Tibial artery (tissue), 4 donors: ENCODE results near the gene PARM1.

ENCODE experiments used
- DNase-seq, 2 donors: peaks; one replicate each; pipeline ENCODE4 v3.0.0-alpha.2; 2019
- H3K27ac ChIP-seq, 2 donors: fragments of 200-600 bp; sonication (generic) in 1 of 2; 1 replicate in 1 of 2; 2 replicates in 1 of 2; pipeline ENCODE4 v1.5.1; 2018 to 2019; ENCODE audit warnings: mild to moderate bottlenecking in 1 of 2
- H3K27me3 ChIP-seq, 2 donors: fragments of 200-600 bp; sonication (generic) in 1 of 2; one replicate each; pipeline versions ENCODE4 v1.5.1 to v1.6.0; 2016 to 2019
- H3K36me3 ChIP-seq, 3 donors: fragments of 200-600 bp; sonication (generic) in 2 of 3; one replicate each; pipeline ENCODE4 v1.5.1; 2016 to 2019; ENCODE audit warnings: mild to moderate bottlenecking in 2 of 3
- H3K4me1 ChIP-seq, 4 donors: fragments of 200-600 bp; sonication (generic) in 2 of 4; 1 replicate in 3 of 4; 2 replicates in 1 of 4; pipeline ENCODE4 v1.5.1; 2016 to 2019
- H3K4me3 ChIP-seq, 2 donors: fragments of 200-600 bp; sonication (generic) in 1 of 2; 1 replicate in 1 of 2; 2 replicates in 1 of 2; pipeline ENCODE4 v1.5.1; 2018 to 2019; ENCODE audit warnings: mild to moderate bottlenecking in 2 of 2
- H3K9me3 ChIP-seq, 3 donors: fragments of 200-600 bp; sonication (generic) in 1 of 3; one replicate each; pipeline ENCODE4 v1.5.1; 2016 to 2019
- intact Hi-C: fragments of 100-400 bp; cut with DNase I; formaldehyde crosslinking; loops from one replicate; pipeline ENCODE4 v1.15.0; 2023; ENCODE audit warnings: low total_unique reads
- TF ChIP-seq, protein P1 (sequence below), 2 experiments: fragments of 200-600 bp in 1 of 2; fragments of 450-650 bp in 1 of 2; IDR thresholded peaks; one replicate each; pipeline ENCODE4 v1.5.1; 2017 to 2019; ENCODE audit warnings: antibody characterized with exemption in 2 of 2, mild to moderate bottlenecking in 1 of 2, moderate library complexity in 1 of 2

The PARM1 gene

DNA sequence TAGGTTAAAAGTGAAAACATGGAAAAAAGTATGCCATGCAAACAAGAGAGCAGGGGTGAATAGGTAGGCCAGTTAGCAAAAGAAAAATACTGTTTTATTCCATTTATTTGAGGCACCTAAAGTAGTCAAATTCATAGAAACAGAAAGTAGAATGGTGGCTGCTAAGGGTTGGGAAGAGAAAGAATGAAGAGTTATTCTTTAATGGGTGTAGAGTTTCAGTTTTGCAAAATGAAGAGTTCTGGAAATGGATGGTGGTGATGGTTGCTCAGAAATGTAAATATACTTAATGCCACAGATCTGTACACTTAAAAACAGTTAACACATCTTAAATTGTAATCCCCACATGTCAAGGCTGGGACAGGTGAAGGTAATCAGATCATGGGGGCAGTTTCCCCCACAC is 29.7 kb downstream of the PARM1 start:
- Histone ChIP-seq H3K36me3 (no peaks in the 10 kb centered on the region), H3K4me3 (no peak overlapping the region), H3K27me3 (no peaks in the 10 kb centered on the region), H3K4me1 (peaks cover 0 to 39% (median 11%) of the 10 kb centered on the region in 4 donors), H3K27ac (no peak overlapping the region), H3K9me3 (no peaks in the 10 kb centered on the region)
- intact Hi-C loops = no loop called here
- TF ChIP-seq, protein P1, sequence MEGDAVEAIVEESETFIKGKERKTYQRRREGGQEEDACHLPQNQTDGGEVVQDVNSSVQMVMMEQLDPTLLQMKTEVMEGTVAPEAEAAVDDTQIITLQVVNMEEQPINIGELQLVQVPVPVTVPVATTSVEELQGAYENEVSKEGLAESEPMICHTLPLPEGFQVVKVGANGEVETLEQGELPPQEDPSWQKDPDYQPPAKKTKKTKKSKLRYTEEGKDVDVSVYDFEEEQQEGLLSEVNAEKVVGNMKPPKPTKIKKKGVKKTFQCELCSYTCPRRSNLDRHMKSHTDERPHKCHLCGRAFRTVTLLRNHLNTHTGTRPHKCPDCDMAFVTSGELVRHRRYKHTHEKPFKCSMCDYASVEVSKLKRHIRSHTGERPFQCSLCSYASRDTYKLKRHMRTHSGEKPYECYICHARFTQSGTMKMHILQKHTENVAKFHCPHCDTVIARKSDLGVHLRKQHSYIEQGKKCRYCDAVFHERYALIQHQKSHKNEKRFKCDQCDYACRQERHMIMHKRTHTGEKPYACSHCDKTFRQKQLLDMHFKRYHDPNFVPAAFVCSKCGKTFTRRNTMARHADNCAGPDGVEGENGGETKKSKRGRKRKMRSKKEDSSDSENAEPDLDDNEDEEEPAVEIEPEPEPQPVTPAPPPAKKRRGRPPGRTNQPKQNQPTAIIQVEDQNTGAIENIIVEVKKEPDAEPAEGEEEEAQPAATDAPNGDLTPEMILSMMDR (IDR thresholded peaks at IDR 0.05) = no peak
- no peak for DNase-seq

DNA sequence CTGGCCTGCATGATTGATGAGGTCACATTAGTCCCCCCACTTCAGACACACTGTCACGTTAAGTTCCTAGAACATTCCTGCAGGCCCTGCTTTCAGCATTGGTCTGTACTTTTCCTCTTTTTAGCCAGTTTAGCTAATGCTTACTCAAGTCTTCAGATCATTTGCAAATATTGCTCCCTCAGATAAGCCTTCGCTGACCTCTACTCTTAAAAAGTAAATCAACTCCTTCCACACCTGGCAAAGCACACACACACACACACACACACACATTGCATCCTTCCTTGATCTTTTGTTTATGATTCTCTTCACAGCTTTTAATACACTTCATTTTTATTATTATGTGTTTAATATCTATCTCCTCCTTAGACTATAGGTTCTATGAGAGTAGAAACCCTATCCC is 31.4 kb downstream of the PARM1 start:
- Histone ChIP-seq H3K27me3 (no peaks in the 10 kb centered on the region), H3K27ac (no peak overlapping the region), H3K9me3 (no peaks in the 10 kb centered on the region), H3K4me1 (peaks cover 0 to 56% (median 24%) of the 10 kb centered on the region in 4 donors), H3K4me3 (no peak overlapping the region), H3K36me3 (no peaks in the 10 kb centered on the region)
- intact Hi-C loops = no loop called here
- no peak for DNase-seq
- TF ChIP-seq, protein P1 (IDR thresholded peaks at IDR 0.05) = no peak

DNA sequence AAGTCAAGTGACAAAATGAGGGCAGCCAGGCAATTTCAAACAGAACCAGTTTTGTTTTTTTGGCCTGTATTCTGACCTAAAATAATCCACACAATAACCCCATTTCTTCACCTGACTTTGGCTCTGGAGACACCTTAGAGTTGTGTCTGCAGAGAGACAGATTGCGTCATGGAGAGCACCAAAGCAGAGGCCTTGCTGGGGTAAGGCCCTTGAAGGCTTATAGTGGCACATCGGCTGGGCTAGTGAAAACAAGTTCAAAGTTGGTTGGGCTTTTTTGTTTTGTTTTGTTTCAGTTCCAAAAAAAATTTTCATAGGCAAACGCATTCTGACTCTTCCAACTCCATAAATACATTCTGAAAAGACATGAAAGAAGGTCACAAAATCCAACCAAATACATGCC is 34.4 kb downstream of the PARM1 start:
- Histone ChIP-seq H3K4me1 (peaks cover 0 to 86% (median 39%) of the 10 kb centered on the region in 4 donors), H3K27ac (peak overlapping the region; percentile 62 to 63), H3K27me3 (no peaks in the 10 kb centered on the region), H3K36me3 (no peaks in the 10 kb centered on the region), H3K9me3 (no peaks in the 10 kb centered on the region), H3K4me3 (no peak overlapping the region)
- peak in 1 of 2 donors; percentile 76 for DNase-seq
- intact Hi-C loops = no loop called here
- TF ChIP-seq, protein P1 (IDR thresholded peaks at IDR 0.05) = no peak

DNA sequence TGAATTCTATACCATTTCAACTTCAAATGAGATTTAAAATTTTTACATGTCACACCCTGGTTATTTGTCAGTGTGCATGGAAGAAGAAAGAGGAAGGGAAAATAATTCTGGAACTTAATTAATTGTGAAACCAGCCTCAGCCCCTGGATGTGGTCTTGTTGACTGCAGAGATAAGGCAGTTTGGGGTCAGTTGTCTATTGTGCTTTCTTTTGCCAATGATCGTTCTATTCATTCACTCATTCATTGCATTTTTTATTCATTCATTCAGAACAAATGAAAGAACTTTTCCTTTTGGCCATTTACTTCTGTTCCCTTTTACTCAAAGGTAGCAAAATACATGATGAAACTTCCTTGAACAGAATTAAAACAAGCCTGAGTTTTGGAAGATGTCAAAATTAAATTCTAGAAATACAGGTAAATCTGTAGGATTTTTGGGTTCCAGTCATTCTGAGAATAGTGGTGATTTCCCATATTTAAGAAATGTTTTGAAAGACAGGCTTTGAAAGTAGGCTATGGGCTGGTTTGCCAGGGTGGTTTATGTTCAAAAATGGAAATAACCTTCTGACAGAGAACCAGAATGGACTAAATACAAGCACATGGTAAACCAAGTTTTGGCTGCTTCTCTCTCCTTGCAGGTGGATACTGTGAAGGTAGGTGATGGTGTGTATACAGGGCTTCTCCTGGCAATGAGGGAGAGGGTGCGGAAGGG is 35.7 kb downstream of the PARM1 start:
- no peak for DNase-seq
- no peaks in the 10 kb centered on the region for H3K27me3 ChIP-seq
- H3K4me1 ChIP-seq = peaks cover 0 to 92% (median 39%) of the 10 kb centered on the region in 4 donors
- H3K36me3 ChIP-seq = no peaks in the 10 kb centered on the region
- no peaks in the 10 kb centered on the region for H3K9me3 ChIP-seq
- no peak overlapping the region for H3K4me3 ChIP-seq
- intact Hi-C loops = no loop called here
- peak overlapping the region; percentile 62 to 63 for H3K27ac ChIP-seq
- TF ChIP-seq, protein P1 (IDR thresholded peaks at IDR 0.05) = no peak

DNA sequence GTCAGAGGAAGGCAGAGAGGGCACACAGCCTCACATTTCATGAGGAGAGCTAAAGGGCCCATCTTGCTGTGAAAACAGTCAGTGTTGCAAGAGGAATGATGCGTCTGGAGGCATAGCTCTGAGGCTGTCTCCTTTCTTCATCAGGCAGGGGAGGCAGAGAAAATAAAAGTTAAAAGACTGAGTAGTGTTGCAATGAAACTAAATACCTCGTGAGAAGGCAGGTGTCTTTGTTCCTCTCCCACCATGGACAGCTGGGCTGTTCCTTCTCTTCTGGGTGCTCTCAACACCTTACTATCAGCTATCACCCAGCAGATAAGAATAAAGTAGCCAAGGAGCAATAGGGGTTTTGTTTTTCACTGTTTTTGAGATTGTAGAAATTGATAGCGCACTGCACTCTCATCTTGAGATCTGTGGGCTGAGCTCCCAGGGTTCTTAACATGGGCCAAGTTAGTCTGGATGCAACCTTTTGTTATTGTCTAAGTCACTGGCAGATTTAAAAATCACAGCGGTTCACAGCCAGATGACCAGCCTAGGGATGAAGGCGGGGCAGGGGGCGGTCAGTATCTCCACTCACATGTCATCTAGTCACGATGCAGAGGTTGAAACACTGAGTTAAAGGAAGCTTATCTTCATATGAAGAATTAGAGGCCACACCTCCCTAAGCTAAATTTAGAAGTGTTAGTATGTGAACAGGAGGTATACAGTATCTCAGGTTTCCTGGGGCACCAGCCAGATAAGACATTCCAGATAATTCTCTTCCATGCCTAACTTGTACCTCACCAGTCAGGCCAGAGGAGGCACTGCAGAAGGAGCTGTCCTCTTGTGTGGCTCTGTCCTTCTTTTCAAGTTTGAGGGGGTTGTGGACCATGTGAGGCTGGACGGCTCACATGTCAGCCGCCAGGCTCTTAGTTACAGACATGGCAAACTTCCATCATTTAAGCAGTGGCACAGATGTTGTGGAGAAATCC is 36.9 kb downstream of the PARM1 start:
- Histone ChIP-seq H3K27ac (peak overlapping the region; percentile 15 to 62), H3K9me3 (no peaks in the 10 kb centered on the region), H3K4me1 (peaks cover 0 to 86% (median 39%) of the 10 kb centered on the region in 4 donors), H3K4me3 (no peak overlapping the region), H3K36me3 (no peaks in the 10 kb centered on the region), H3K27me3 (no peaks in the 10 kb centered on the region)
- TF ChIP-seq, protein P1 (IDR thresholded peaks at IDR 0.05) = peak; percentile 30 to 36
- peak in 1 of 2 donors; percentile 66 for DNase-seq
- intact Hi-C loops = no loop called here
